K562 (cell line): Measurements from ENCODE around the gene IGF2BP3. TPM values are rescaled to one million over a fixed set of nuclear protein-coding genes. Genes with fewer than 3 reads are reported as not detected.

ENCODE experiments used
- BRCA1 ChIP-seq, 2 experiments: fragments of 450-650 bp in 1 of 2; sonication (generic) in 1 of 2; formaldehyde crosslinking in 1 of 2; IDR thresholded peaks; 2 replicates each; pipeline versions ENCODE4 v1.5.0 to v1.6.1; 2017 to 2020; ENCODE audit warnings: mild to moderate bottlenecking in 1 of 2, missing genetic modification reagents in 1 of 2
- GATAD2B ChIP-seq: fragments of 450-650 bp; IDR thresholded peaks from 2 replicates; pipeline ENCODE4 v1.6.1; 2017; ENCODE audit warnings: mild to moderate bottlenecking, borderline replicate concordance
- HEY1 ChIP-seq: fragments of 250-450 bp; sonication (Bioruptor Pico); IDR thresholded peaks from 2 replicates; pipeline ENCODE4 v1.5.0; 2020; ENCODE audit warnings: mild to moderate bottlenecking, moderate library complexity, borderline replicate concordance
- IRF2 ChIP-seq: sonication (generic); formaldehyde crosslinking; IDR thresholded peaks from 2 replicates; pipeline ENCODE4 v1.8.1; 2022; ENCODE audit warnings: mild to moderate bottlenecking, missing genetic modification reagents
- KAT2B ChIP-seq: IDR thresholded peaks from one replicate; pipeline ENCODE4 v1.6.1; 2012; ENCODE audit warnings: low read depth, mild to moderate bottlenecking, control low read depth, inconsistent platforms, low read length, moderate library complexity
- MCM2 ChIP-seq: fragments of 450-650 bp; IDR thresholded peaks from 2 replicates; pipeline ENCODE4 v1.6.1; 2017; ENCODE audit warnings: low read depth, mild to moderate bottlenecking
- MCM3 ChIP-seq: fragments of 450-650 bp; IDR thresholded peaks from 2 replicates; pipeline ENCODE4 v1.6.1; 2016
- MCM5 ChIP-seq: fragments of 450-650 bp; IDR thresholded peaks from 2 replicates; pipeline ENCODE4 v1.6.1; 2016; ENCODE audit warnings: low read depth
- NR2F6 ChIP-seq: fragments of 450-650 bp; formaldehyde crosslinking; IDR thresholded peaks from 2 replicates; pipeline ENCODE4 v1.4.0; 2020; ENCODE audit warnings: mild to moderate bottlenecking
- PPARD ChIP-seq: fragments of 250-450 bp; sonication (Bioruptor Pico); IDR thresholded peaks from 2 replicates; pipeline ENCODE4 v1.8.0; 2022; ENCODE audit warnings: inconsistent platforms, mild to moderate bottlenecking, moderate library complexity
- SAFB2 ChIP-seq: fragments of 200-400 bp; formaldehyde crosslinking; IDR thresholded peaks from 2 replicates; pipeline ENCODE4 v1.6.1; 2018; ENCODE audit warnings: borderline replicate concordance, low read length, low read depth, moderate library complexity; ENCODE audit not compliant: severe bottlenecking
- SMARCE1 ChIP-seq: fragments of 450-650 bp; IDR thresholded peaks from 2 replicates; pipeline ENCODE4 v1.7.1; 2016; ENCODE audit warnings: mild to moderate bottlenecking
- ZNF217 ChIP-seq: sonication (generic); formaldehyde crosslinking; IDR thresholded peaks from 2 replicates; pipeline ENCODE4 v1.8.0; 2022; ENCODE audit warnings: mild to moderate bottlenecking, missing genetic modification reagents
- ZNF311 ChIP-seq: fragments of 250-450 bp; sonication (Bioruptor Pico); IDR thresholded peaks from 2 replicates; pipeline ENCODE4 v1.4.0; 2020; ENCODE audit warnings: mild to moderate bottlenecking, moderate library complexity
- ZNF583 ChIP-seq: fragments of 250-450 bp; sonication (Bioruptor Pico); IDR thresholded peaks from 2 replicates; pipeline ENCODE4 v1.4.0; 2020
- polyA plus RNA-seq, 8 experiments: library from polyadenylated mRNA; depleted of rRNA in 4 of 8; stranded (reverse) in 5 of 8; unstranded in 3 of 8; fragments of >200 nt; fragmentation: Nextera tagmentation in 2 of 8; fragmentation: Illumina TruSeq in 1 of 8; extraction: Ambion mirVana in 2 of 8; extraction: Trizol in 1 of 8; gene quantifications; 2 replicates each; pipeline versions ENCODE4 v1.2.1 to v1.2.3, GENCODE V29; 2011 to 2014; ENCODE audit warnings: inconsistent platforms in 1 of 8, missing spikeins in 1 of 8
- total RNA-seq, 7 experiments: library from RNA; depleted of rRNA in 6 of 7; stranded (reverse); fragments of >200 nt in 6 of 7; fragmentation: Illumina TruSeq in 2 of 7; extraction: Trizol in 2 of 7; gene quantifications; 2 replicates each; pipeline versions ENCODE4 v1.2.1 to v1.2.3, GENCODE V29; 2011 to 2021; ENCODE audit warnings: low replicate concordance in 1 of 7
- TF ChIP-seq, protein P1 (sequence below): fragments of 450-650 bp; IDR thresholded peaks from 2 replicates; pipeline ENCODE4 v1.6.1; 2014; ENCODE audit warnings: low read depth, mild to moderate bottlenecking, moderate library complexity, borderline replicate concordance
- TF ChIP-seq, protein P2 (sequence below): sonication (generic); formaldehyde crosslinking; IDR thresholded peaks from 2 replicates; pipeline ENCODE4 v1.8.1; 2023; ENCODE audit warnings: mild to moderate bottlenecking, missing genetic modification reagents
- TF ChIP-seq, protein P3 (sequence below): fragments of 250-450 bp; sonication (Bioruptor Pico); IDR thresholded peaks from 2 replicates; pipeline ENCODE4 v1.9.0; 2021; ENCODE audit warnings: mild to moderate bottlenecking
- TF ChIP-seq, protein P4 (sequence below): fragments of 450-650 bp; conservative IDR thresholded peaks from 2 replicates; pipeline ENCODE4 v1.6.1; 2016; ENCODE audit warnings: missing genetic modification characterization, low read depth, mild to moderate bottlenecking, control low read depth, missing compliant biosample characterization
- TF ChIP-seq, protein P5 (sequence below), 2 experiments: fragments of 450-650 bp; IDR thresholded peaks; 2 replicates each; pipeline ENCODE4 v1.6.1; 2016

Gene IGF2BP3
- total and polyA plus RNA-seq, 9 of the 15 experiments (the other 6 are each of a cell fraction or from before 2014, with no cell fraction given), result 8.4 to 88.1 (median 61.2) TPM

DNA sequence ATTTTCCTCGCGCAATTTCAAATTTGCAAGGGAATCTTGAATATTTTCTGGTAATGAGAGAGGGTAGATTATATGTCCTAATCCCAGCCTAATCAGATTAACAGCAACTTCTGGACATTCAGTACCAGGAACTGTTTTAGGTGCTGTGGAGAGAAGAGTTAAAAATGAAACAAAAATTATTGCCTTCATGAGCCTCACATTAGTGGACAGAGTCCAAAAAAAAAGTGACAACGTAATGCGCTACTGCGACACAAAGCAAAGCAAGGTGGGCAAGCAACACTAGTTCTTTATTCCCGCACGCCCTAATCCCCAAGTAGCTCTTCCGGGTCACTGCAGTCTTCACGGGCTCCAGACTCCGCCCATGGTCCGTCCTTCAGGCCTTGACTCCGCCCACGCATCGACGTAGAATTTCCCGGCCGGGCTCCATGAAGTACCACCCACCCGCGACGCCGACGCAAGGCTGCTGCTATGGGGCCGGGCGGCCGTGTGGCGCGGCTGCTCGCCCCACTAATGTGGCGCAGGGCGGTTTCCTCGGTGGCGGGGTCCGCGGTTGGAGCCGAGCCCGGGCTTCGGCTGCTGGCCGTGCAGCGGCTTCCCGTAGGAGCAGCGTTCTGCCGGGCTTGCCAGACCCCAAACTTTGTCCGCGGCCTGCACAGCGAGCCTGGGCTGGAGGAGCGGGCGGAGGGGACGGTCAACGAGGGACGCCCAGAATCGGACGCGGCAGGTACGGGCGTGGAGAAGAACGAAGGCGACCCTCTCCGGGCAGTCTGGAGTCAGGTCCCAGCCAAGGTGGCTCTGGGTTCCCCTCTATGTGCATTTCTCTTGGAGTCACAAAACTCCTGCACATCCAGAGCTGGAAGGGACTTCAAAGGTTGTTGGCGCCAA lies 171.2 kb downstream of the IGF2BP3 start, which contains the start of gene MALSU1 (continued):
- TF ChIP-seq, protein P1, sequence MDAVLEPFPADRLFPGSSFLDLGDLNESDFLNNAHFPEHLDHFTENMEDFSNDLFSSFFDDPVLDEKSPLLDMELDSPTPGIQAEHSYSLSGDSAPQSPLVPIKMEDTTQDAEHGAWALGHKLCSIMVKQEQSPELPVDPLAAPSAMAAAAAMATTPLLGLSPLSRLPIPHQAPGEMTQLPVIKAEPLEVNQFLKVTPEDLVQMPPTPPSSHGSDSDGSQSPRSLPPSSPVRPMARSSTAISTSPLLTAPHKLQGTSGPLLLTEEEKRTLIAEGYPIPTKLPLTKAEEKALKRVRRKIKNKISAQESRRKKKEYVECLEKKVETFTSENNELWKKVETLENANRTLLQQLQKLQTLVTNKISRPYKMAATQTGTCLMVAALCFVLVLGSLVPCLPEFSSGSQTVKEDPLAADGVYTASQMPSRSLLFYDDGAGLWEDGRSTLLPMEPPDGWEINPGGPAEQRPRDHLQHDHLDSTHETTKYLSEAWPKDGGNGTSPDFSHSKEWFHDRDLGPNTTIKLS, result peak; percentile 64; the same call in 1 of the 2 replicates
- TF ChIP-seq SMARCE1 (no peak), MCM3 (no peak), KAT2B (no peak), ZNF217 (no peak), IRF2 (no peak), ZNF583 (no peak), HEY1 (CRISPR knock-in tag) (no peak), BRCA1 (IDR thresholded peaks at IDR 0.05) (no peak), BRCA1 (CRISPR knock-in tag; IDR thresholded peaks at IDR 0.05) (no peak), PPARD (no peak), GATAD2B (no peak), NR2F6 (CRISPR knock-in tag) (no peak), ZNF311 (CRISPR knock-in tag) (no peak), SAFB2 (no peak), MCM5 (no peak), MCM2 (no peak)
- TF ChIP-seq, protein P2, sequence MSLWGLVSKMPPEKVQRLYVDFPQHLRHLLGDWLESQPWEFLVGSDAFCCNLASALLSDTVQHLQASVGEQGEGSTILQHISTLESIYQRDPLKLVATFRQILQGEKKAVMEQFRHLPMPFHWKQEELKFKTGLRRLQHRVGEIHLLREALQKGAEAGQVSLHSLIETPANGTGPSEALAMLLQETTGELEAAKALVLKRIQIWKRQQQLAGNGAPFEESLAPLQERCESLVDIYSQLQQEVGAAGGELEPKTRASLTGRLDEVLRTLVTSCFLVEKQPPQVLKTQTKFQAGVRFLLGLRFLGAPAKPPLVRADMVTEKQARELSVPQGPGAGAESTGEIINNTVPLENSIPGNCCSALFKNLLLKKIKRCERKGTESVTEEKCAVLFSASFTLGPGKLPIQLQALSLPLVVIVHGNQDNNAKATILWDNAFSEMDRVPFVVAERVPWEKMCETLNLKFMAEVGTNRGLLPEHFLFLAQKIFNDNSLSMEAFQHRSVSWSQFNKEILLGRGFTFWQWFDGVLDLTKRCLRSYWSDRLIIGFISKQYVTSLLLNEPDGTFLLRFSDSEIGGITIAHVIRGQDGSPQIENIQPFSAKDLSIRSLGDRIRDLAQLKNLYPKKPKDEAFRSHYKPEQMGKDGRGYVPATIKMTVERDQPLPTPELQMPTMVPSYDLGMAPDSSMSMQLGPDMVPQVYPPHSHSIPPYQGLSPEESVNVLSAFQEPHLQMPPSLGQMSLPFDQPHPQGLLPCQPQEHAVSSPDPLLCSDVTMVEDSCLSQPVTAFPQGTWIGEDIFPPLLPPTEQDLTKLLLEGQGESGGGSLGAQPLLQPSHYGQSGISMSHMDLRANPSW (CRISPR knock-in tag), result 0 out of 2 replicates have a peak, but pooled peaks have one; percentile 8
- TF ChIP-seq, protein P3, sequence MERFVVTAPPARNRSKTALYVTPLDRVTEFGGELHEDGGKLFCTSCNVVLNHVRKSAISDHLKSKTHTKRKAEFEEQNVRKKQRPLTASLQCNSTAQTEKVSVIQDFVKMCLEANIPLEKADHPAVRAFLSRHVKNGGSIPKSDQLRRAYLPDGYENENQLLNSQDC (CRISPR knock-in tag), result no peak
- TF ChIP-seq, protein P4, sequence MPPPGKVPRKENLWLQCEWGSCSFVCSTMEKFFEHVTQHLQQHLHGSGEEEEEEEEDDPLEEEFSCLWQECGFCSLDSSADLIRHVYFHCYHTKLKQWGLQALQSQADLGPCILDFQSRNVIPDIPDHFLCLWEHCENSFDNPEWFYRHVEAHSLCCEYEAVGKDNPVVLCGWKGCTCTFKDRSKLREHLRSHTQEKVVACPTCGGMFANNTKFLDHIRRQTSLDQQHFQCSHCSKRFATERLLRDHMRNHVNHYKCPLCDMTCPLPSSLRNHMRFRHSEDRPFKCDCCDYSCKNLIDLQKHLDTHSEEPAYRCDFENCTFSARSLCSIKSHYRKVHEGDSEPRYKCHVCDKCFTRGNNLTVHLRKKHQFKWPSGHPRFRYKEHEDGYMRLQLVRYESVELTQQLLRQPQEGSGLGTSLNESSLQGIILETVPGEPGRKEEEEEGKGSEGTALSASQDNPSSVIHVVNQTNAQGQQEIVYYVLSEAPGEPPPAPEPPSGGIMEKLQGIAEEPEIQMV (tag), result peak; percentile 45; the same call in 1 of the 2 replicates
- TF ChIP-seq, protein P5, sequence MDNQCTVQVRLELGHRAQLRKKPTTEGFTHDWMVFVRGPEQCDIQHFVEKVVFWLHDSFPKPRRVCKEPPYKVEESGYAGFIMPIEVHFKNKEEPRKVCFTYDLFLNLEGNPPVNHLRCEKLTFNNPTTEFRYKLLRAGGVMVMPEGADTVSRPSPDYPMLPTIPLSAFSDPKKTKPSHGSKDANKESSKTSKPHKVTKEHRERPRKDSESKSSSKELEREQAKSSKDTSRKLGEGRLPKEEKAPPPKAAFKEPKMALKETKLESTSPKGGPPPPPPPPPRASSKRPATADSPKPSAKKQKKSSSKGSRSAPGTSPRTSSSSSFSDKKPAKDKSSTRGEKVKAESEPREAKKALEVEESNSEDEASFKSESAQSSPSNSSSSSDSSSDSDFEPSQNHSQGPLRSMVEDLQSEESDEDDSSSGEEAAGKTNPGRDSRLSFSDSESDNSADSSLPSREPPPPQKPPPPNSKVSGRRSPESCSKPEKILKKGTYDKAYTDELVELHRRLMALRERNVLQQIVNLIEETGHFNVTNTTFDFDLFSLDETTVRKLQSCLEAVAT (IDR thresholded peaks at IDR 0.05), result no peak
